Measurements from ENCODE around the gene ALG9. TPM values are rescaled to one million over a fixed set of nuclear protein-coding genes. Genes with fewer than 3 reads are reported as not detected.

ALG9 gene
- polyA plus RNA-seq, 1 donor from 2014 or later = 92.1 TPM

DNA sequence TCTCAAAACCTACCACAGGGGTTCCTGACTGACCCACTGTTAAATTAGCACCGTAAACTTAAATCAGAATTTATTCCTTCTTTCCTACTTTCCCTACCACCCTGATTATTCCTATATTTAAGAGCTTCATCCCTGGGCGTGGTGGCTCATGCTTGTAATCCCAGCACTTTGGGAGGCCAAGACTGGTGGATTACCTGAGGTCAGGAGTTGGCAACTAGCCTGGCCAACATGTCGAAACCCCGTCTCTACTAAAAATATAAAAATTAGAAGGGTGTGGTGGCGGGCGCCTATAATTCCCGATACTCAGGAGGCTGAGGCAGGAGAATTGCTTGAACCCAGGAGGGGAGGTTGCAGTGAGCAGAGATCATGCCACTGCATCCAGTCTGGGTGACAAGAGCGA is 20.3 kb downstream of the ALG9 start:
- Histone ChIP-seq H3K9me2 (ENCODE audit: insufficient read depth, low read length) (no peaks in the 10 kb centered on the region), H3K4me2 (ENCODE audit: low read length) (no peak overlapping the region), H3K9ac (ENCODE audit: low read length) (no peak overlapping the region), H3K27me3 (ENCODE audit: insufficient read depth, low read depth, low read length) (no peaks in the 10 kb centered on the region), H3K36me3 (ENCODE audit: insufficient read depth, low read length) (no peaks in the 10 kb centered on the region), H2AFZ (ENCODE audit: low read depth, low read length) (no peak overlapping the region), H4K20me1 (ENCODE audit: insufficient read depth) (no peaks in the 10 kb centered on the region), H3K79me2 (replicated peaks; ENCODE audit: insufficient read depth, low read length) (no peaks in the 10 kb centered on the region), H3K4me3 (ENCODE audit: low read length) (no peak overlapping the region), H3K27ac (ENCODE audit: low read length) (no peak overlapping the region), H3F3A (ENCODE audit: insufficient read depth, low read length, poor library complexity, severe bottlenecking) (peaks cover 3% of the 10 kb centered on the region), H3K9me3 (ENCODE audit: low read length) (no peaks in the 10 kb centered on the region)
- no peak for TF ChIP-seq SMC3 (conservative IDR thresholded peaks at IDR 0.05; ENCODE audit: poor library complexity)
- TF ChIP-seq EZH2 (IDR thresholded peaks at IDR 0.05; ENCODE audit: borderline replicate concordance, insufficient read depth, low read length, poor library complexity, severe bottlenecking) = no peak
- TF ChIP-seq CTCF (IDR thresholded peaks at IDR 0.05; ENCODE audit: poor library complexity, severe bottlenecking) = no peak
- no peak for TF ChIP-seq TAF1 (IDR thresholded peaks at IDR 0.05; ENCODE audit: low read depth)
- TF ChIP-seq REST (IDR thresholded peaks at IDR 0.05; ENCODE audit: borderline replicate concordance) = no peak
- no peak for TF ChIP-seq RAD21 (conservative IDR thresholded peaks at IDR 0.05)
- no peak for TF ChIP-seq EP300 (conservative IDR thresholded peaks at IDR 0.05; ENCODE audit: poor library complexity, severe bottlenecking)
- no peak for TF ChIP-seq POLR2AphosphoS5 (IDR thresholded peaks at IDR 0.05)
- no peak for TF ChIP-seq MXI1 (conservative IDR thresholded peaks at IDR 0.05; ENCODE audit: poor library complexity, severe bottlenecking)

DNA sequence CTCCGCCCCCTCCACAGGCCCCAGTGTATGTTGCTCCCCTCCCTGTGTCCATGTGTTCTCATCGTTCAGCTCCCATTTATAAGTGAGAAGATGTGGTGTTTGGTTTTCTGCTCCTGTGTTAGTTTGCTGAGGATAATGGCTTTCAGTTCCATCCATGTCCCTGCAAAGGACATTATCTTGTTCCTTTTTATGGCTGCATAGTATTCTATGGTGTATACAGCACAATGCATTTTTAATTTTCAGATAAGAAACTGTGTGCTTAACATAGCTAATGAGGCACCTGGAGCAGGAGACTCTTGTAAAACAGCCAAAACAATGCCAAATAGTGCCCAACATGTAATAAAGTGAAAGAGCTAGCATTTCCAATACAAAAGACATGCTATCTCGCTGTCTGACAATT is 21.8 kb downstream of the ALG9 start:
- Histone ChIP-seq H4K20me1 (ENCODE audit: insufficient read depth) (no peaks in the 10 kb centered on the region), H3K9me3 (ENCODE audit: low read length) (no peaks in the 10 kb centered on the region), H3K36me3 (ENCODE audit: insufficient read depth, low read length) (no peaks in the 10 kb centered on the region), H3K79me2 (replicated peaks; ENCODE audit: insufficient read depth, low read length) (no peaks in the 10 kb centered on the region), H3K27ac (ENCODE audit: low read length) (no peak overlapping the region), H3K9me2 (ENCODE audit: insufficient read depth, low read length) (no peaks in the 10 kb centered on the region), H3K27me3 (ENCODE audit: insufficient read depth, low read depth, low read length) (no peaks in the 10 kb centered on the region), H3F3A (ENCODE audit: insufficient read depth, low read length, poor library complexity, severe bottlenecking) (peaks cover 3% of the 10 kb centered on the region), H3K4me3 (ENCODE audit: low read length) (no peak overlapping the region), H3K9ac (ENCODE audit: low read length) (no peak overlapping the region), H2AFZ (ENCODE audit: low read depth, low read length) (no peak overlapping the region), H3K4me2 (ENCODE audit: low read length) (no peak overlapping the region)
- TF ChIP-seq POLR2AphosphoS5 (IDR thresholded peaks at IDR 0.05) (no peak), SMC3 (conservative IDR thresholded peaks at IDR 0.05; ENCODE audit: poor library complexity) (no peak), EP300 (conservative IDR thresholded peaks at IDR 0.05; ENCODE audit: poor library complexity, severe bottlenecking) (no peak), EZH2 (IDR thresholded peaks at IDR 0.05; ENCODE audit: borderline replicate concordance, insufficient read depth, low read length, poor library complexity, severe bottlenecking) (no peak), RAD21 (conservative IDR thresholded peaks at IDR 0.05) (no peak), MXI1 (conservative IDR thresholded peaks at IDR 0.05; ENCODE audit: poor library complexity, severe bottlenecking) (no peak), REST (IDR thresholded peaks at IDR 0.05; ENCODE audit: borderline replicate concordance) (no peak), CTCF (IDR thresholded peaks at IDR 0.05; ENCODE audit: poor library complexity, severe bottlenecking) (no peak), TAF1 (IDR thresholded peaks at IDR 0.05; ENCODE audit: low read depth) (no peak)

Data from neural cell (in vitro differentiated cells).